Measurements from ENCODE around the gene KRT79. TPM values are rescaled to one million over a fixed set of nuclear protein-coding genes. Genes with fewer than 3 reads are reported as not detected.

Gene KRT79
- total RNA-seq, 1 experiment from 2014 or later, result not detected

GRCh38 chr12:52839436-52840105 is 5.5 kb upstream of the KRT79 start:
- H3K27me3 ChIP-seq, result no peaks in the 10 kb centered on the region
- no peaks in the 10 kb centered on the region for H3K9me3 ChIP-seq
- H3K4me3 ChIP-seq, result no peak overlapping the region
- DNase-seq, result no peak
- H3K36me3 ChIP-seq, result no peaks in the 10 kb centered on the region

DNA sequence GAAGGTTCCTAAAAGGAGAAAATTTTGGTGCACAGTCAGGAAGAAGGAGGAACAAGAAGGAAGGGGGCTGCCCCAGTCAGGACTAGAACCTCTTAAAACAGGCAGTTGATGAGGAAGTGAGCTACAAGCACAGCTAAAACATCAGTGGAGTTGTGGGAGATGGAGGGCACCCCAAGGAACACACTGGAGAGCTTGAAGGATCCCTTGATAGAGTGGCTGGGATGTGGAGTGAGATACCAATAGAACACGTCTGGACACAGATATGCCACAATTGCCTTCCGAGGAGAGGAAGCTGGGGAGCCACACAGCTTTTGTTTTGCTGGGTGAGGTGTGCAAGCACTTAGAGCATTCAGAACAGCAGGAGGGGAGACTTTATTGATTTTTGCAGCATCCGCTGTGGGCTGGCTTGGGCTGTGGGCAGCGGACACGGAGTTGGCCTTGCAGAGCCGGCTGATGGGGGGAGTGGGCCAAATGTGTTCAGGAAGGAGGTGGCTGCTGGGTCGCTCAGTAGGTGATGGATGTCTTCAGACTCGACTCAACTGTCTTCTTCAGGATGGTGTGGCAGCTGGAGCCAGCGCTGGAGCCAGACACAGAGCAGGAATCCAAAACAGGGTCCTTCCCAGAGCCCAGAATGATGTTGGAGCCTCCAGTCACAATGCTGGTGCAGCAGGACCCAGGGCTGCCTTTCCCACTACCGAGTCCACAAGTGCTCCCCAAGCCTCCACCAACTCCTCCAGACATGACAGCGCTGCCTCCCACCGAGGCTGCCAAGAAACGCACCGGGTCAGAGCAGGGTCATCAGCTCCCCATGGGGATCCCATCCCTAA is 4.7 kb upstream of the KRT79 start:
- Histone ChIP-seq H3K27me3 (no peaks in the 10 kb centered on the region), H3K4me3 (no peak overlapping the region), H3K36me3 (no peaks in the 10 kb centered on the region), H3K9me3 (no peaks in the 10 kb centered on the region)
- no peak for DNase-seq

- Histone ChIP-seq H3K9me3 (no peaks in the 10 kb centered on the region), H3K27me3 (no peaks in the 10 kb centered on the region), H3K4me3 (no peak overlapping the region), H3K36me3 (no peaks in the 10 kb centered on the region)
- DNase-seq, result no peak
Measured at GRCh38 chr12:52837781-52838608, 3.9 kb upstream of the KRT79 start.

DNA sequence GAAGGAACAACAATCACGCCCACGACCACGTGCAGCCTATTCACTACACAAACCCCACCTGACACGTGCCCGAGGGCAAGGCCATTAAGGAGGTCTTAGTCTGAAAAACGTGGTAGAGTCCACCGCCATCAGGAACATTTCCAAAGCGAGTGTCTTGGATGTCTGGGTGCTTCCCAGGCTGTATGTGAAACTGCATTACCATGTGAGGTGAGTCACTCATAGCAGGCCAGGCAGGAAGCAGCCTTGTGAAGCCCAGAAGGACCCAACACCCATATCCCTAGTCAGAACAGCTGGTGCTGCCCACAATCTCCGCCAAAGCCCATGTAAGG is 3.3 kb upstream of the KRT79 start:
- no peaks in the 10 kb centered on the region for H3K9me3 ChIP-seq
- H3K36me3 ChIP-seq, result no peaks in the 10 kb centered on the region
- no peak overlapping the region for H3K4me3 ChIP-seq
- no peaks in the 10 kb centered on the region for H3K27me3 ChIP-seq
- peak; percentile 54 for DNase-seq

- no peaks in the 10 kb centered on the region for H3K36me3 ChIP-seq
- H3K27me3 ChIP-seq, result no peaks in the 10 kb centered on the region
- H3K4me3 ChIP-seq, result no peak overlapping the region
- no peaks in the 10 kb centered on the region for H3K9me3 ChIP-seq
- no peak for DNase-seq
Measured at GRCh38 chr12:52836491-52837412, 2.6 kb upstream of the KRT79 start.

DNA sequence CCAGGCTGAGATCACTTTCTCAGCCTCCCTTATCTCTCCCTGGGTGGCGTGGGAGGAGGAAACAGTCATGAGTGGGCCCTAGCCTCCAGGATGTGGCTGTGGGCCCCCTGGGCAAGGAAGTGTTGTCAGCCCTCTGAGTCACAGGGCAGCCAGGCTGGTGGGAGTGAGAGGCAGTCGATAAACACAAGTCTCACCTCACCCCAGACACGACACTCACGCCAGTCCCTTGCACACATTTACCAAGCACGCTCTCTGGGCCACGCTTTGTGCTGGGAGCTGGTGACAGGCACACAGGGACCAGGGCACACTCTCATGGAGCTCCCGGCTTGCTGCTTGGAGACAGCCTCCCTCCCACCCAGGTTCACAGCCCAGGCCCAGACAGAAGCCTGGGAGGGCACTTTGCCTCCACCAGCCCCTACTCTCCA is 1.9 kb upstream of the KRT79 start:
- Histone ChIP-seq H3K4me3 (no peak overlapping the region), H3K36me3 (no peaks in the 10 kb centered on the region), H3K9me3 (no peaks in the 10 kb centered on the region), H3K27me3 (no peaks in the 10 kb centered on the region)
- peak; percentile 56 for DNase-seq

DNA sequence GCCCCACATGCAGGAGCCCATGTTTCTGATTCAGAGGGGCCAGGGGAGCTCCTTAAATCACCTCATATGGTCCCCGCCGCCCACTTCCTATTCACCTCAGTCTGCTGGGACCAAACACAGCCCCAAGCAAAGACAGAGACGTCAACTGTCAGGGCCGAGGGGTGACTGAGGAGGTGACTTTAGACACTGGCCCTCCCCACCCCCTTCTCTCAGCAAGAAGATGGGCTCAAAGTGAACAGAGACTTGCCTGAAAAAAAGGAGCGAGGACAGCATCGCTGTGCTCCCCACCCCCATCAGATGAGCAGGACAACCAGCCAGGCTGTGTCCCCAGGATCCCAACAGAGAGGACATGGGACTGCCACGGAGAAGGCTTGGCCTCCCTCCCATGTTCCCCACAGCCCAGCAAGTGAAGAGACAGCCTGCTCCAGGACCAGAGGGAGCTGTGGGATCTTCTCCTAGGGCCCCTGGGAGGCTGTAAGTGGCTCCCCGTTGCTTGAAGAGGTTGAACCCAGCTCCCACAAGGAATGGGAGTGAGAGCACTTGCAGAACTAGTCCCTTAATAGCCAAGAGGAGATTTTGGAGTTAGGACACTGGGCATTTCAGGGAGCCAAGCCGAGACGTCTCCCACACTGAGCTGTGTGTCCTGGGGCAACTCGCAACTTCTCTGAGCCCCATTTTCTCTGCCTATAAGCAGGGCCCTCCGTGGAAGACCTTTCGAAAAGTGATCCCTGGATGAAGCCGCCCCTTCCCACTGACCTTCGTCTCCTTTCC is 1.3 kb upstream of the KRT79 start:
- no peak overlapping the region for H3K4me3 ChIP-seq
- no peaks in the 10 kb centered on the region for H3K27me3 ChIP-seq
- DNase-seq, result no peak
- H3K36me3 ChIP-seq, result no peaks in the 10 kb centered on the region
- no peaks in the 10 kb centered on the region for H3K9me3 ChIP-seq

DNA sequence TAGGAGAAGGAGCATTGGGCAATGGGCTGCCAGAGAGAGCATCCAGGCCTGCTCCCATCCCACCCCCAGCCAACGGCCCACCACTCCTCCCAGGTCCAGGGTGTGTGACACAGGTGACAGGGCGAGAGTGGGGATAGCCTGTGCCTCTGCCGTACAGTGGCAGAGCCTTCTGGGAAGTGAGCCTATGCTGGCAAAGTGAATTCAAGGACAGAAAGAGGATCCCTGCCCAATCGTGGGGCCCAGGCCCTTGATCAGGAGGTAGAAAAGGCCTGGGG is 553 bp upstream of the KRT79 start:
- Histone ChIP-seq H3K9me3 (no peaks in the 10 kb centered on the region), H3K36me3 (no peaks in the 10 kb centered on the region), H3K4me3 (no peak overlapping the region), H3K27me3 (no peaks in the 10 kb centered on the region)
- DNase-seq, result no peak

GRCh38 chr12:52832985-52833905 is 866 bp downstream of the KRT79 start:
- no peak for DNase-seq
- Histone ChIP-seq H3K4me3 (no peak overlapping the region), H3K27me3 (no peaks in the 10 kb centered on the region), H3K9me3 (no peaks in the 10 kb centered on the region), H3K36me3 (no peaks in the 10 kb centered on the region)

DNA sequence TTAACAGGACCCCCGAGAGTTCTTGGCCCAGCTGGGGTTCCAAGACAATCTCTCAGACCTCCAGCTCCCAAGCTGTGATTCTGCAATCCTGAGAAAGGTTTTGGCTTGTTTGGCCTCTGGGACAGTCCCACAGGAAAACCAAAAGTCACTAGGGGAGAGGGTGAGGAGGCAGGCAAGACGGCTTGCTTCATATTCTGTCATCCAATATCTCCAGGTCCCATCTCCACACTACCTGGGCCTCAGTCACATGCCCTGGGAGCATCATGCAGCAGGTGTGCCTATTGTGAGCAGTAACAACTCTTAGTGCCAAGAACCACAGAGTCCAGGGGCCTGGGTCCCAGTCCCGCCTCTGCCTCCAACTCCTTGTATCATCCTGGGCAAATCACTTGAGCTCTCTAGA is 1.7 kb downstream of the KRT79 start:
- H3K36me3 ChIP-seq, result no peaks in the 10 kb centered on the region
- no peak overlapping the region for H3K4me3 ChIP-seq
- H3K27me3 ChIP-seq, result no peaks in the 10 kb centered on the region
- no peaks in the 10 kb centered on the region for H3K9me3 ChIP-seq
- DNase-seq, result no peak

DNA sequence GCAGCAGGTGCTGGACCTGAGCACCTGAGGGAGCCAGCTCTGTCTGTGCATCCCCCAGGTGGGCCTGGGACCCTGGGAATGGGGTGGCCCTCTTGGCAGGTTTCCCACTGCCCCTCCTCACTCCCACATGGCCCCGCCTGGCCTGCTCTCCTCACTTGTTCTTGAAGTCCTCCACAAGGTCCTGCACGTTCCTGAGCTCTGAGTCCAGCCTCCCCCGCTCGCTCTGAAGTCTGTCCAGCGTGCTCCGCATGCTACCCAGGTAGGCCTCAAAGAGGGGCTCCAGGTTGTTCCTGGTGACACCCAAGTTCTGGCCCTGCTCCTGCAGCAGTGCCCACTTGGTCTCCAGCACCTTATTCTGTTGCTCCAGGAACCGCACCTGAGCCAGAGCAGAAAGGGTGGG is 2.9 kb downstream of the KRT79 start:
- H3K4me3 ChIP-seq, result no peak overlapping the region
- no peak for DNase-seq
- H3K36me3 ChIP-seq, result no peaks in the 10 kb centered on the region
- H3K9me3 ChIP-seq, result no peaks in the 10 kb centered on the region
- no peaks in the 10 kb centered on the region for H3K27me3 ChIP-seq

GRCh38 chr12:52829986-52830770 is 3.9 kb downstream of the KRT79 start:
- no peaks in the 10 kb centered on the region for H3K9me3 ChIP-seq
- no peak for DNase-seq

GRCh38 chr12:52828591-52829021 is 5.5 kb downstream of the KRT79 start:
- no peak for DNase-seq
- Histone ChIP-seq H3K36me3 (no peaks in the 10 kb centered on the region), H3K9me3 (no peaks in the 10 kb centered on the region), H3K27me3 (no peaks in the 10 kb centered on the region), H3K4me3 (no peak overlapping the region)

More at GRCh38 chr12:52829986-52830770, 3.9 kb downstream of the KRT79 start:
- no peak overlapping the region for H3K4me3 ChIP-seq
- H3K27me3 ChIP-seq, result no peaks in the 10 kb centered on the region
- no peaks in the 10 kb centered on the region for H3K36me3 ChIP-seq

DNA sequence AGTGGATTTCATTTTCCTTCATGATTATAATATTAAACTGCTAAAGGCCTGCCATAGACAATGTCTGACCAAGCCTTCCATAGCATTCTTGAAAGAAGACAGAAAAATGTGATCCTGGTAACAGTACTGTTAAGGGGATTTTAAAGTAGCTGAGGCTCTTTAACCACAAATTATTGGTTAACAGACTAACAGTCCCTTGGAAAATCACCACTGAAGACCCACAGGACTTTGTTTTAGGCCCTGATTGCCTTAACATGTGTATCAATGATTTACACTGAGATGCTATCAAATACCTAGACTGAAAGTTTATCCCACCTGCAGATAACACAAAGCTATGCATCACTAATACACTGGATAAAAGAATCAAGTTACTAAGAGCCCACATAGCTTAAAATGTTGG is 6.0 kb downstream of the KRT79 start:
- no peak for DNase-seq
- Histone ChIP-seq H3K36me3 (no peaks in the 10 kb centered on the region), H3K27me3 (no peaks in the 10 kb centered on the region)

More for the DNA sequence above, 6.0 kb downstream of the KRT79 start:
- H3K4me3 ChIP-seq, result no peak overlapping the region
- no peaks in the 10 kb centered on the region for H3K9me3 ChIP-seq

Measured in MG63 (cell line).